GM19099 (cell line): ENCODE results near the gene FLOT1.

Source experiments
- POLR2A ChIP-seq: IDR thresholded peaks from 3 replicates; pipeline ENCODE4 v1.6.1; 2011; ENCODE audit warnings: low read depth; ENCODE audit not compliant: insufficient read length; ENCODE audit errors: extremely low read depth

The FLOT1 gene

GRCh38 chr6:30770592-30770991 is 28.1 kb upstream of the FLOT1 start:
- no peak for TF ChIP-seq POLR2A

- TF ChIP-seq POLR2A = no peak
Observed at GRCh38 chr6:30769853-30770524, 27.5 kb upstream of the FLOT1 start.

GRCh38 chr6:30769088-30769852 is 26.8 kb upstream of the FLOT1 start:
- TF ChIP-seq POLR2A = no peak

DNA sequence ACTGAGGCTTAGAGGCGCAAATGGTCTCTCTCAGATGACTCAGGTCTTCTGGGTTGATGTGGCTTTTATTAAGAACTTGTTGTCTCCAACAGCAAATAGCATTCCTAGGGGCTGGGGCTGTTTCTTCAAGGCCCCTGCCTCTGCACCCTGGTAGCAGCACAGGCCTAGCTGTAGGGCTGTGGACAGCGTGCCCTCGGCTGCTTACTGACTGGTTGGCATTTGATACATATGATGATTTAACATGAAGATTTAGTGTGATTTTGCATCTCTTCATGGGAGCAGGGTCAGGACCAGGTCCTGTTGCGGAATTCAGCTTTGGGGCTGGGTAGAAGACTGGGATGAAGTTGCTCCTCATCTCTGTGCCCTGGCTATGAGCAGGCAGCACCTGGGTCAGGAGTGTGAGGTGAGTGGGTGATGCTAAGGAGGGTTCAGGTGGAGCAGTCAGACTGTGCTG is 26.2 kb upstream of the FLOT1 start:
- no peak for TF ChIP-seq POLR2A

GRCh38 chr6:30767944-30768301 is 25.4 kb upstream of the FLOT1 start:
- TF ChIP-seq POLR2A = no peak

DNA sequence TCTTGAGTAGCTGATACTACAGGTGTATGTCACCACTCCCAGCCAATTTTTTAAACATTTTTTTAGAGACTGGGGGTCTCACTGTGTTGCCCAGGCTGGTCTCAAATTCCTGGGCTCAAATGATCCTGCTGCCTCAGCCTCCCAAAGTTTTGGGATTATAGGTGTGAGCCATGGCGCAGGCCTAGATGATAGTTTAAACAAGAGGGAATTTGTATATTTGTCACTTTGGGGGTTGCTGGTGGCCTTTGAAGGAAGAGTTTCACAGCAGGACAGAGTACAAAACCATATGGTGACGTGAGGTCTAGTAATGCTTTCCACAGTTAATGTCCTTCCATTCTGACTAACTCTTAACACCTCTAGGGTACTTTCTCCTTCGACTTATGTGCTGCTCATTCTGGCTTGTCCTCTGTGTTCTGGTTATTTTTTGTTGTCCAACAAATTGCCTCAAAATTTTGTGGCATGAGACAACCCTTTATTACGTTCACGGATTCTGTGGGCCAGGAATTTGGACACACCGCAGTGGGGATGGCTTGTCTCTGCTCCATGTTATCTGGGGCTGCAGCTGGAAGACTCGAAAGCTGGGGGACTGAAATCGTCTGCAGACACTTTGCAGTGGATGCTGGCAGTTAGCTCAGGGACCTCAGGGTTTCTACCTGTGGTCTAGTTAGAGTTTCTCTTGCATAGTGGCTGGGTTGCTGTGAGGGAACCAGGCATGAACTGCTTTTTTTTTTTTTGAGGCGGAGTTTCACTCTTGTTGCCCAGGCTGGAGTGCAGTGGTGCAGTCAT is 24.9 kb upstream of the FLOT1 start:
- no peak for TF ChIP-seq POLR2A

GRCh38 chr6:30766461-30767157 is 24.1 kb upstream of the FLOT1 start:
- TF ChIP-seq POLR2A = no peak

GRCh38 chr6:30763618-30764489 is 21.4 kb upstream of the FLOT1 start:
- peak; percentile 22 for TF ChIP-seq POLR2A

DNA sequence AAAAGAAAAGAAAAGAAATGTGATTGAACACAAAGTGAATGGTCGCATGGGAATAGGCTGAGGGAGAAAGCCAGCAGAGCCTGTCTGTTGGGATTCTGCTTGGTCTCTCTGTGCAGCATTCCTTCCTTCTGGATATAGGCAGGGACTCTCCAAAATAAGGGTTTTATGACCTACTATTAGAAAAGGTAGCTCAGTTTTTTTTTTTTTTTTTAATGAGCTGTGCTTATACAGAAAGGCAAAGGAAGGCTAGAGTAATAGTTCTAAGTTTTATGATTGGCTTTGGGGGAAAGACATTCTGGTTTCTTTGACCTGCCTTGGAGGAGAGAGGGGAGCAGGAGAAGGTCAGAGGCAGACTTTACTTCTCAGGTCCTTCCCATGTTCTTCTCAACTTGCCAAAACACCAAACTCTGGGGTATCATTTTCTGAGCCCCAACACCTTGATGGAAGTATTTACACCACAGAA is 20.7 kb upstream of the FLOT1 start:
- no peak for TF ChIP-seq POLR2A

- no peak for TF ChIP-seq POLR2A
Observed at GRCh38 chr6:30761791-30762429, 19.4 kb upstream of the FLOT1 start.

GRCh38 chr6:30760549-30760948 is 18.1 kb upstream of the FLOT1 start:
- TF ChIP-seq POLR2A = no peak

- no peak for TF ChIP-seq POLR2A
Observed at GRCh38 chr6:30759575-30760239, 17.2 kb upstream of the FLOT1 start.
